ENCODE results near the gene DTX3L. TPM values are rescaled to one million over a fixed set of nuclear protein-coding genes. Genes with fewer than 3 reads are reported as not detected.

Gene DTX3L
- total and polyA plus RNA-seq, 5 donors, result 5.2 to 24.1 (median 13.2) TPM

GRCh38 chr3:122603056-122603455, 38.9 kb downstream of the DTX3L start:
- no peak overlapping the region for H3K4me3 ChIP-seq (ENCODE audit: low read length)
- no peak overlapping the region for H3K27ac ChIP-seq (ENCODE audit: low read length)
- H3K9me3 ChIP-seq (ENCODE audit: control insufficient read depth, low read length), result no peaks in the 10 kb centered on the region
- no peaks in the 10 kb centered on the region for H3K4me1 ChIP-seq (ENCODE audit: control insufficient read depth, insufficient read depth, low read length)
- WGBS, result 82% methylated on average over 2 of the region's 2 CpGs
- no peaks in the 10 kb centered on the region for H3K27me3 ChIP-seq (ENCODE audit: control insufficient read depth, insufficient read depth)
- ATAC-seq, result no peak
- intact Hi-C loops (cut with DNase I), result no loop called here
- DNase-seq, result no peak

DNA sequence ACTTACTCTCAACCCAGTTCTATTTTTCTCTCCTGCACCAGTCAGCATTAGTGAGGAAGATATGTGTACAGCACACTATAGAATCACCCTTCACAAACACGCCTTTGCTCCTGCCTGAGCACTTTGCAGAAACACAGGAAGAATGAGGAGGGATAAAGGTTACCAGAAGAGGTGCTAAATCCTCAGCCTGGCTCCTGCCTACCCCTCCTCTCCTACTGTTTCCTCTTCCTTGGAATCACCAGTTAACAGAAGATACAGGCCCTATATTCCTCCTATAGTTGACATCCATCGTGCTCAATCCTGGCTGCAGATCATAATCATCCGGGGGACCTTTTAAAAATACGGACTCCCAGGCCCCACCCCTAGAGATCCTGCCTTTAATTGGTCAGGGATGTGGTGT, 42.2 kb downstream of the DTX3L start:
- intact Hi-C loops (cut with DNase I), result no loop called here
- H3K4me3 ChIP-seq (ENCODE audit: low read length), result no peak overlapping the region
- H3K9me3 ChIP-seq (ENCODE audit: control insufficient read depth, low read length), result no peaks in the 10 kb centered on the region
- no peak overlapping the region for H3K27ac ChIP-seq (ENCODE audit: low read length)
- no peaks in the 10 kb centered on the region for H3K27me3 ChIP-seq (ENCODE audit: control insufficient read depth, insufficient read depth)
- no peaks in the 10 kb centered on the region for H3K4me1 ChIP-seq (ENCODE audit: control insufficient read depth, insufficient read depth, low read length)
- ATAC-seq (no peak), DNase-seq (no peak)
- 40% methylated on average over 4 of the region's 4 CpGs for WGBS

DNA sequence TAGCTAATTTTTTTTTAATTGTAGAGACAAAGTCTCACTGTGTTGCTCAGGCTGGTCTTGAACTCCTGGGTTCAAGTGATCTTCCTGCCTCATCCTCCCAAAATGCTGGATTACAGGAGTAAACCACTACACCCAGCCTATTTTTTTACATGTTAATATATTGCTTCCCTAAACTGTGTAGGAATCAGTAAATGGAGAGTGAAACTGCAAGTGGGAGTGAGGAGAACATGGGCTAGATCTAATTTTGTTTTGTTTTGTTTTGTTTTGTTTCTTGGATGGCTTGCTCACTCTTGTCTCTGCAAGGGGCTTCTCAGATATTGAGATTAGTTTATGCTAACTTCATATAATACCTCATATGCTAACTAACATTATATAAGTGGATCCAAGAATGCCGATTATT, 44.8 kb downstream of the DTX3L start:
- no peak overlapping the region for H3K27ac ChIP-seq (ENCODE audit: low read length)
- intact Hi-C loops (cut with DNase I), result no loop called here
- DNase-seq (no peak), ATAC-seq (no peak)
- WGBS, result 93% methylated on average over 1 of the region's 1 CpG
- no peaks in the 10 kb centered on the region for H3K4me1 ChIP-seq (ENCODE audit: control insufficient read depth, insufficient read depth, low read length)
- H3K27me3 ChIP-seq (ENCODE audit: control insufficient read depth, insufficient read depth), result no peaks in the 10 kb centered on the region
- no peaks in the 10 kb centered on the region for H3K9me3 ChIP-seq (ENCODE audit: control insufficient read depth, low read length)
- no peak overlapping the region for H3K4me3 ChIP-seq (ENCODE audit: low read length)

DNA sequence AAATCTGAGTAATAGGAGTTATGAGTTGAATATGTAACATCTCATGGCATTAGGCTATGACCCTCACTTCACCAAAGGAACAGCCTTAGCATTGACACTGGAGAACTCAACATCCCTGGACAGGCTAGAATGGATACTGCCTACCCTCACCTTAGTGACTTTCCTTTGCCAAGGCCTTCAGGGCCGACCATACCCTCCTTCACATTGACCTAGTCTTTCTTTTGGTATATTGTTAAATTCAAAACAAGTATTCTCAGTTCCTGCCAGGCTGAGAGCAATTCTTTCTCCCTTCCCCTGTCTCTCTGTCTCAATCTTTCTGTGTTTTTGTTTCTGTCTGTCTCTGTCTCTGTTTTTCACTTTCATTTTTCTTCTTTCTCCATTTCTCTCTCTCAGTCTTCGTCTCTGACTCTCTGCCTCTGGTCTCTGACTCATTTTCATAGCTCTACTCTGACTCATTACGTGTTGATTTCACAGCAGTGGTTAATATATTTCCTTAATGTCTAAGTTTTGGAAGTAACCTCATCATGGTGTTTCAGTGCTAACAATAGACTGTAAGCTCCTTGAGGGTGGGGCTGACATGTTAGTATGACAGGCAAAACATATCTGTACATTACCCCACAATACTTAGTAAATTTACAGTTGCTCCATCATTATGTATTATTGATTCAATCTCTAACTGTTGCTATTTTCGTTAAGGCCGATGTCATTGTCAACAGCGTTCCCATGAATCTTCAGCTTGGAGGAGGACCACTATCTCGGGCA, 45.8 kb downstream of the DTX3L start:
- H3K27me3 ChIP-seq (ENCODE audit: control insufficient read depth, insufficient read depth), result no peaks in the 10 kb centered on the region
- intact Hi-C loops (cut with DNase I), result no loop called here
- H3K4me1 ChIP-seq (ENCODE audit: control insufficient read depth, insufficient read depth, low read length), result no peaks in the 10 kb centered on the region
- H3K27ac ChIP-seq (ENCODE audit: low read length), result no peak overlapping the region
- 82% methylated on average over 7 of the region's 7 CpGs for WGBS
- H3K9me3 ChIP-seq (ENCODE audit: control insufficient read depth, low read length), result no peaks in the 10 kb centered on the region
- no peak for ATAC-seq
- no peak overlapping the region for H3K4me3 ChIP-seq (ENCODE audit: low read length)
- no peak for DNase-seq

DNA sequence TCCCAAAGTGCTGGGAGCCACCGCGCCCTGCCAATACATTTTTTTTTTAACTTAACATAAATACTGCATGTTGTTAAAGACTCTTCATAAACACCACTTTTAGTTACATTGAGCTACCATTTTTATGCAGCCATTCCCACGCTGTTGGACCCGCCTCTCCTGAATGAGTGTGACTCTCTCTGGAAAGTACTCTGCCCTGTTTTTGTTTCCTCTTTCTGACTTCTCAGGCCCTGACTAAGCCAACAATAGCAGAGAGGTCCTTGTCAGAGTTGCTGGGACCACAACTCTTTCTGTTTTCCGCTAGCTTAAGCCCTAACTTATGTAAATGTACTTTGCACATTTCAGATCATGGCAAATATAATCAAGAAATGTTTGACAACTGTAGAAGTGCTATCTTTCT, 48.6 kb downstream of the DTX3L start:
- Histone ChIP-seq H3K4me3 (ENCODE audit: low read length) (no peak overlapping the region), H3K27ac (ENCODE audit: low read length) (no peak overlapping the region), H3K9me3 (ENCODE audit: control insufficient read depth, low read length) (no peaks in the 10 kb centered on the region), H3K27me3 (ENCODE audit: control insufficient read depth, insufficient read depth) (no peaks in the 10 kb centered on the region), H3K4me1 (ENCODE audit: control insufficient read depth, insufficient read depth, low read length) (no peaks in the 10 kb centered on the region)
- 88% methylated on average over 5 of the region's 5 CpGs for WGBS
- DNase-seq, result no peak
- ATAC-seq, result peak in 1 of 2 donors; percentile 63
- intact Hi-C loops (cut with DNase I), result no loop called here

GRCh38 chr3:122615303-122615702, 51.2 kb downstream of the DTX3L start:
- DNase-seq (no peak), ATAC-seq (no peak)
- Histone ChIP-seq H3K4me3 (ENCODE audit: low read length) (no peak overlapping the region), H3K9me3 (ENCODE audit: control insufficient read depth, low read length) (no peaks in the 10 kb centered on the region), H3K4me1 (ENCODE audit: control insufficient read depth, insufficient read depth, low read length) (no peaks in the 10 kb centered on the region), H3K27me3 (ENCODE audit: control insufficient read depth, insufficient read depth) (no peaks in the 10 kb centered on the region), H3K27ac (ENCODE audit: low read length) (no peak overlapping the region)
- 44% methylated on average over 3 of the region's 3 CpGs for WGBS
- intact Hi-C loops (cut with DNase I), result no loop called here

- 66% methylated on average over 3 of the region's 3 CpGs for WGBS
- no peak overlapping the region for H3K27ac ChIP-seq (ENCODE audit: low read length)
- H3K9me3 ChIP-seq (ENCODE audit: control insufficient read depth, low read length), result no peaks in the 10 kb centered on the region
- DNase-seq (no peak), ATAC-seq (no peak)
- intact Hi-C loops (cut with DNase I), result no loop called here
- no peaks in the 10 kb centered on the region for H3K27me3 ChIP-seq (ENCODE audit: control insufficient read depth, insufficient read depth)
- H3K4me1 ChIP-seq (ENCODE audit: control insufficient read depth, insufficient read depth, low read length), result no peaks in the 10 kb centered on the region
- H3K4me3 ChIP-seq (ENCODE audit: low read length), result no peak overlapping the region
Measured at GRCh38 chr3:122618614-122619013, 54.5 kb downstream of the DTX3L start.

DNA sequence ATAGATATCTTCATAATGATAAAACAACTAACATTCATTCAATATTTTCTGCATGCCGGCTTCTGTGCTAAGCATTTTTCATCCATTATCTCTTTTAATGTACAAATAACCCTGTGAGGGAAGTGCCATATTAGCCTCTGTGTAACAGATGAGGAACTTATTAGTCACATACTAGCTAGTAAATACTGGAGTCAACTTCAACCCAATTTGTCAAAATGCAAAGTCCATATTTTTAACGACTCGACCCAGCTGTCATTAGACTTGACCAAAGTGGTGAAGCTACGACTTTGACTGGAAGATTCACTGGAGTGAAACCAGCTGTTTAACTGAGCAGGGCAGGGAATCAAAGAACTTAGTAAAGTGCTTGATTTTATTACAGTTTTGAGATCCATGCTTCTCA, 54.9 kb downstream of the DTX3L start:
- H3K4me3 ChIP-seq (ENCODE audit: low read length), result no peak overlapping the region
- no peaks in the 10 kb centered on the region for H3K27me3 ChIP-seq (ENCODE audit: control insufficient read depth, insufficient read depth)
- DNase-seq (no peak), ATAC-seq (no peak)
- no peak overlapping the region for H3K27ac ChIP-seq (ENCODE audit: low read length)
- WGBS, result 56% methylated on average over 4 of the region's 4 CpGs
- intact Hi-C loops (cut with DNase I), result no loop called here
- no peaks in the 10 kb centered on the region for H3K9me3 ChIP-seq (ENCODE audit: control insufficient read depth, low read length)
- no peaks in the 10 kb centered on the region for H3K4me1 ChIP-seq (ENCODE audit: control insufficient read depth, insufficient read depth, low read length)

GRCh38 chr3:122620399-122620798, 56.3 kb downstream of the DTX3L start:
- WGBS, result 76% methylated on average over 4 of the region's 4 CpGs
- no peak for ATAC-seq
- no peak overlapping the region for H3K4me3 ChIP-seq (ENCODE audit: low read length)
- no peaks in the 10 kb centered on the region for H3K27me3 ChIP-seq (ENCODE audit: control insufficient read depth, insufficient read depth)
- no peak overlapping the region for H3K27ac ChIP-seq (ENCODE audit: low read length)
- DNase-seq, result no peak
- no peaks in the 10 kb centered on the region for H3K4me1 ChIP-seq (ENCODE audit: control insufficient read depth, insufficient read depth, low read length)
- H3K9me3 ChIP-seq (ENCODE audit: control insufficient read depth, low read length), result no peaks in the 10 kb centered on the region
- intact Hi-C loops (cut with DNase I), result no loop called here

- peaks cover 2% of the 10 kb centered on the region for H3K27me3 ChIP-seq (ENCODE audit: control insufficient read depth, insufficient read depth)
- 67% methylated on average over 3 of the region's 3 CpGs for WGBS
- no peak for DNase-seq
- H3K27ac ChIP-seq (ENCODE audit: low read length), result no peak overlapping the region
- H3K4me1 ChIP-seq (ENCODE audit: control insufficient read depth, insufficient read depth, low read length), result no peaks in the 10 kb centered on the region
- H3K9me3 ChIP-seq (ENCODE audit: control insufficient read depth, low read length), result no peaks in the 10 kb centered on the region
- intact Hi-C loops (cut with DNase I), result no loop called here
- no peak for ATAC-seq
- H3K4me3 ChIP-seq (ENCODE audit: low read length), result no peak overlapping the region
Measured at GRCh38 chr3:122621112-122621511, 57.0 kb downstream of the DTX3L start.

- Histone ChIP-seq H3K27ac (ENCODE audit: low read length) (no peak overlapping the region), H3K9me3 (ENCODE audit: control insufficient read depth, low read length) (no peaks in the 10 kb centered on the region), H3K4me1 (ENCODE audit: control insufficient read depth, insufficient read depth, low read length) (no peaks in the 10 kb centered on the region), H3K27me3 (ENCODE audit: control insufficient read depth, insufficient read depth) (peaks cover 2% of the 10 kb centered on the region), H3K4me3 (ENCODE audit: low read length) (no peak overlapping the region)
- intact Hi-C loops (cut with DNase I), result no loop called here
- DNase-seq (no peak), ATAC-seq (no peak)
- 73% methylated on average over 8 of the region's 8 CpGs for WGBS
Measured at GRCh38 chr3:122623031-122623829, 59.1 kb downstream of the DTX3L start.
